ENCODE results near the gene GDA.

GDA gene

DNA sequence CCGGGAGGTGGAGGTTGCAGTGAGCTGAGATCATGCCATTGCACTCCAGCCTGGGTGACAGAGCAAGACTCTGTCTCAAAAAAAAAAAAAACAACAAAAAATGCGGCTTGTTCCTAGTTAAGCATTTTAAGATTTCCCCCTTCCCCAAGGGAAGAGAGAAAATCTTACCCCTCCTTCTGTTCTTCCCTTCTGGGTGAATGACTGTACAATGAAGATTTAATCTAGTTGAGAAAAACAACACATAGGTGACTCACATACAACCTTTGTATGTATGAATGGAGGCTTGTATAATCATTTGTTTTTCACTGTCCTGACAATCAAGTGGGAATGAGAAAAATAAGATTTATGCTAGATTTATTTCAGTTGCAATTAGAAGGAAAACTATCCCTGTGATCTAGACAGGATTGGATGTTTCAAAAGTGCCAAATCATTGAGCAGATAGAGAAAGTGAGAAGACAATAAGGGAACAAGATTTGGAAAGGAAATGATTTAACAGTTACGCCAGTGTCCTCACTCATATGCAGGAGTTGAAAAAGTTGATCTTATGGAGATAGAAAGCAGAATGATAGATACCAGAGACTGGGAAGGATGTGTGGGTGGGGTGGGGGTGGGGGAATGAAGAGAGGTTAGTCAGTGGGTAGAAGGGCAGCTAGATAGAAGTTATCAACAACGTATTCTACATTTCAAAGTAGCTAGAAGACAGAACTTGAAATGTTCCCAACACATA lies 16.7 kb downstream of the GDA start:
- no peaks in the 10 kb centered on the region for H3K9me3 ChIP-seq (ENCODE audit: control insufficient read depth, insufficient read depth, low read length)
- no peaks in the 10 kb centered on the region for H3K79me2 ChIP-seq (ENCODE audit: control insufficient read depth, low read length)
- no peaks in the 10 kb centered on the region for H3K9me2 ChIP-seq (replicated peaks; ENCODE audit: control insufficient read depth, low read length)
- no peaks in the 10 kb centered on the region for H3F3A ChIP-seq (ENCODE audit: control insufficient read depth, insufficient read depth)
- no peaks in the 10 kb centered on the region for H3K36me3 ChIP-seq (ENCODE audit: control insufficient read depth, low read length)
- no peak overlapping the region for H3K4me2 ChIP-seq (ENCODE audit: low read length)
- TF ChIP-seq, protein P1, sequence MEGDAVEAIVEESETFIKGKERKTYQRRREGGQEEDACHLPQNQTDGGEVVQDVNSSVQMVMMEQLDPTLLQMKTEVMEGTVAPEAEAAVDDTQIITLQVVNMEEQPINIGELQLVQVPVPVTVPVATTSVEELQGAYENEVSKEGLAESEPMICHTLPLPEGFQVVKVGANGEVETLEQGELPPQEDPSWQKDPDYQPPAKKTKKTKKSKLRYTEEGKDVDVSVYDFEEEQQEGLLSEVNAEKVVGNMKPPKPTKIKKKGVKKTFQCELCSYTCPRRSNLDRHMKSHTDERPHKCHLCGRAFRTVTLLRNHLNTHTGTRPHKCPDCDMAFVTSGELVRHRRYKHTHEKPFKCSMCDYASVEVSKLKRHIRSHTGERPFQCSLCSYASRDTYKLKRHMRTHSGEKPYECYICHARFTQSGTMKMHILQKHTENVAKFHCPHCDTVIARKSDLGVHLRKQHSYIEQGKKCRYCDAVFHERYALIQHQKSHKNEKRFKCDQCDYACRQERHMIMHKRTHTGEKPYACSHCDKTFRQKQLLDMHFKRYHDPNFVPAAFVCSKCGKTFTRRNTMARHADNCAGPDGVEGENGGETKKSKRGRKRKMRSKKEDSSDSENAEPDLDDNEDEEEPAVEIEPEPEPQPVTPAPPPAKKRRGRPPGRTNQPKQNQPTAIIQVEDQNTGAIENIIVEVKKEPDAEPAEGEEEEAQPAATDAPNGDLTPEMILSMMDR (IDR thresholded peaks at IDR 0.05; ENCODE audit: low read depth, low read length, poor library complexity, severe bottlenecking), result no peak
- H3K27ac ChIP-seq (ENCODE audit: low read depth, low read length), result no peak overlapping the region
- H3K4me3 ChIP-seq (ENCODE audit: low read length), result no peak overlapping the region
- no peaks in the 10 kb centered on the region for H3K27me3 ChIP-seq (ENCODE audit: control insufficient read depth, low read length)
- H4K20me1 ChIP-seq (ENCODE audit: control insufficient read depth, insufficient read depth, low read depth, low read length), result no peaks in the 10 kb centered on the region
- H3K4me1 ChIP-seq (ENCODE audit: control insufficient read depth, low read length), result no peaks in the 10 kb centered on the region

DNA sequence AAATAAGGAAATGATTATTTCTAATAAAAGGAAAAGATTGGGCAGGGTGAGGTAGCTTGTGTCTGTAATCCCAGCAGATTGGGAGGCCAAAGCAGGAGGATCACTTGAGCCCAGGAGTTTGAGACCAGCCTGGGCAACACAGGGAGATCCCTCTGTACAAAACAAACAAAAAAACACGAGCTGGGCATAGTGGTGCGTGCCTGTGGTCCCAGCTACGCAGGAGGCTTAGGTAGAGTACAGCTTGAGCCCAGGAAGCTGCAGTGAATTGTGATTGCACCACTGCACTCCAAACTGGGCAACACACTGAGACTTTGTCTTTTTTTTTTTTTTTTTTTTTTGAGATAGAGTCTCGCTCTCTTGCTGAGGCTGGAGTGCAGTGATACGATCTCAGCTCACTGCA lies 18.8 kb downstream of the GDA start:
- Histone ChIP-seq H3K79me2 (ENCODE audit: control insufficient read depth, low read length) (no peaks in the 10 kb centered on the region), H3K4me3 (ENCODE audit: low read length) (no peak overlapping the region), H3K27me3 (ENCODE audit: control insufficient read depth, low read length) (no peaks in the 10 kb centered on the region), H3K36me3 (ENCODE audit: control insufficient read depth, low read length) (no peaks in the 10 kb centered on the region), H3K9me3 (ENCODE audit: control insufficient read depth, insufficient read depth, low read length) (no peaks in the 10 kb centered on the region), H3K4me2 (ENCODE audit: low read length) (no peak overlapping the region), H3F3A (ENCODE audit: control insufficient read depth, insufficient read depth) (no peaks in the 10 kb centered on the region), H3K9me2 (replicated peaks; ENCODE audit: control insufficient read depth, low read length) (no peaks in the 10 kb centered on the region), H4K20me1 (ENCODE audit: control insufficient read depth, insufficient read depth, low read depth, low read length) (no peaks in the 10 kb centered on the region), H3K27ac (ENCODE audit: low read depth, low read length) (no peak overlapping the region), H3K4me1 (ENCODE audit: control insufficient read depth, low read length) (no peaks in the 10 kb centered on the region)
- TF ChIP-seq, protein P1 (IDR thresholded peaks at IDR 0.05; ENCODE audit: low read depth, low read length, poor library complexity, severe bottlenecking), result no peak
- TF ChIP-seq EZH2phosphoT487 (IDR thresholded peaks at IDR 0.05; ENCODE audit: borderline replicate concordance, low read length), result no peak

DNA sequence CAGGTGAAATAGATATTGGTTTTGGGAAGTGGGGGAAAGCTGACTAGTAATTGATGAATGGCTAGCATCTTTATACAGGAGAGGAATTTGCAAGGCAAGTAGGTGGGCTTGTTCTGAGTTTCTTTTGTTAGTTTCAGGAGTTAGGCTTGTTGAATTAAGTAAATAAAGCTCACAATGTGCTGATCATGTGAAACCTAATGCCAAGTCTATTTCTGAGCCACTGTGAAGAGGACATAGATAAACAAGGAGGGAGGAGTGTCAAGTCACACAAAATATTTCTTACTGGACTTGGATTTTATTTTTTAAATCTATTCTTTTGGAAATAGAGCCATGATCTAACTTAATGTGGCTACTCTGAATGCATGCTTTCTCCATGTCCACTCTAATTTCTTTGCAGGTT lies 19.9 kb downstream of the GDA start:
- no peak overlapping the region for H3K4me3 ChIP-seq (ENCODE audit: low read length)
- no peaks in the 10 kb centered on the region for H3K9me3 ChIP-seq (ENCODE audit: control insufficient read depth, insufficient read depth, low read length)
- no peaks in the 10 kb centered on the region for H3K4me1 ChIP-seq (ENCODE audit: control insufficient read depth, low read length)
- H3K79me2 ChIP-seq (ENCODE audit: control insufficient read depth, low read length), result no peaks in the 10 kb centered on the region
- no peak overlapping the region for H3K4me2 ChIP-seq (ENCODE audit: low read length)
- H4K20me1 ChIP-seq (ENCODE audit: control insufficient read depth, insufficient read depth, low read depth, low read length), result no peaks in the 10 kb centered on the region
- no peaks in the 10 kb centered on the region for H3K9me2 ChIP-seq (replicated peaks; ENCODE audit: control insufficient read depth, low read length)
- H3F3A ChIP-seq (ENCODE audit: control insufficient read depth, insufficient read depth), result no peaks in the 10 kb centered on the region
- no peaks in the 10 kb centered on the region for H3K27me3 ChIP-seq (ENCODE audit: control insufficient read depth, low read length)
- no peaks in the 10 kb centered on the region for H3K36me3 ChIP-seq (ENCODE audit: control insufficient read depth, low read length)
- H3K27ac ChIP-seq (ENCODE audit: low read depth, low read length), result no peak overlapping the region
- TF ChIP-seq, protein P1 (IDR thresholded peaks at IDR 0.05; ENCODE audit: low read depth, low read length, poor library complexity, severe bottlenecking), result no peak
- no peak for TF ChIP-seq EZH2phosphoT487 (IDR thresholded peaks at IDR 0.05; ENCODE audit: borderline replicate concordance, low read length)

All from DOHH2 (cell line).